ENCODE results near the gene KIAA1755.
A peak's percentile ranks its signal among the peaks of the same experiment; 100 is the strongest.

The KIAA1755 gene, protein sequence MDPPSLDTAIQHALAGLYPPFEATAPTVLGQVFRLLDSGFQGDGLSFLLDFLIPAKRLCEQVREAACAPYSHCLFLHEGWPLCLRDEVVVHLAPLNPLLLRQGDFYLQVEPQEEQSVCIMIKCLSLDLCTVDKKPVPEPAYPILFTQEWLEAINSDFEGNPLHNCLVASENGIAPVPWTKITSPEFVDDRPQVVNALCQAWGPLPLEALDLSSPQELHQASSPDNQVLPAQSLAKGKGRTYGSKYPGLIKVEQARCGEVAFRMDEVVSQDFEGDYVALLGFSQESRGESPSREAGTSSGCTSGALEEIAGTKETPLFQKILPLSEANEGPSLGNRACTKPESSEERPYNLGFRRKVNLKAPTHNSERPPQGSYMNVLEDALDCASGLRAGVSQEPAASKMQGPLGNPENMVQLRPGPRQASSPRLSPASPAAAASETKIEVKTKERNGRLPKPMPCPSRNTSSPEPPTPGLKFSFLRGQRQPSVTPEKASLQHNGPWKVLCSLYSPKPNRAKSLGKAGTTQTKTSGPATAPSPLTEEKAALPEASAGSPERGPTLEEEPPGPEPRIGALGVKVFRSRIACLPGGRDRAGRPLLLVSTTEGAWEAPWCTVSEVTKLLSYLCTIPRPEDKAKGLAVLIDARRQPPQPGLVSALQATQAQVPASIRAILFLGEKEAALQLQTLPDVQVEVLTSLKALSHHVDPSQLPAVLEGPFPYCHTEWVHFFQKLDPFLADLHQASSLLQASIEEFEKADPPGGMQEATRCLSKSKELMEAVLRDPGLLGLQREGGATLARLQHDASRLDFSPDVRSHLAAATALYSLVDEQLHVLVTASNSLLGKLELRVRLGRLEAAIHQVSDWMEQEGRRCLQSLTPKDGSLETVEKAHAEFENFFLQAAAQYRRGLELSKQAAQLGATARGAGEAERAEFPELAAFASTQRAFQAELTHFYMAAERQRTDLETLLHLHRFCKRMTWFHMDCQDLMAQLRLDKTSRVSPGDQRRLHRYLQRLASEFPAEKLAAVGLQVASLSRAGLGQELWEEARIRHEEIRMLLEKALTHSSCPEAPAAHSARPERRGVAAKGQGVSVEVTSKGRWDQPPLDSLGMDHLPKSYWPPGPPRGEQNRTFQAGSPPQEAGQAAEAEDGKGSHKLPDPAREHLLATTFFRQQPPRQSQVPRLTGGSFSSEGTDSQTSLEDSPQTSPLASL

DNA sequence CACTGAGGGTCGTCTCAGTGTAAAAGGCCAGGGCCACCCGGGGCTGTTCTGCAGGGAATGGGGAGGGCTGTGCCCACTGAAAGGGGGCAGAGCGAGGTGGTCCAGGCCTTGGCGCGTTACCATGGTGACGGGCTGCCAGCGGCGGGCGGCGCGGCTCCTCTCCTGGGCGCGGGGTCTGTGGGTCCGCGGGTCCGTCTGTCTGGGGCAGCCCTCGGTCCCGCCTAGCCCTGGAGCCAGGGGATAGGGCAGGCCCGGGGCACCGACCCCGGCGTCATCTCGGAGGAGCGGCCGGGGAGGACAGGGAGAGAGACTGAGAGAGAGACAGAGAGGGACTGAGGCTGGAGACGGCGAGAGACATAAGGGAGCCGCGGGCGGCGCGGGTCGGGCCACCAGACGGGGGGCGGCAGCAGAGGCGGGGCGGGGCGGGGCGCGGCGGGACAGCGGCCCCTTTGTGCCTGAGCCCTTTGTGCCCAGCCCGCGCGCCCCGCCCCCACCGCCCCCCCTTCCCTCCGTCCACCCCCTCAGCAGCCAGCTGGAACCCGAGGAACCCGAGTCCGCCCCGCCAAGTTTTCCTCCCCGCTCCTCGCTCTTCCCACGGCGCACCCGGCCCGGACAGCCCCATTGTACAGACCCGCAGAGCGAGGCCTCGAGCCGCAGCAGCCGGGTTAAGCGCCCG is at the start of gene KIAA1755:
Gene KIAA1755 (minus strand): TSS at position 358 of the 676 bp plus-strand sequence. CDS start 235 bp downstream, at position 123.
- peak; percentile 35 for ATAC-seq
- H3K9me3 Mint-ChIP-seq = no peaks in the 10 kb centered on the region
- H3K27me3 Mint-ChIP-seq = peaks cover 64% of the 10 kb centered on the region
- H3K4me3 Mint-ChIP-seq = peak within 1 kb of the TSS in 1 of 2 donors; percentile 49
- DNase-seq = no peak
- H3K4me1 Mint-ChIP-seq = peaks cover 6% of the 10 kb centered on the region
- H3K27ac Mint-ChIP-seq = no peak within 1 kb of the TSS

DNA sequence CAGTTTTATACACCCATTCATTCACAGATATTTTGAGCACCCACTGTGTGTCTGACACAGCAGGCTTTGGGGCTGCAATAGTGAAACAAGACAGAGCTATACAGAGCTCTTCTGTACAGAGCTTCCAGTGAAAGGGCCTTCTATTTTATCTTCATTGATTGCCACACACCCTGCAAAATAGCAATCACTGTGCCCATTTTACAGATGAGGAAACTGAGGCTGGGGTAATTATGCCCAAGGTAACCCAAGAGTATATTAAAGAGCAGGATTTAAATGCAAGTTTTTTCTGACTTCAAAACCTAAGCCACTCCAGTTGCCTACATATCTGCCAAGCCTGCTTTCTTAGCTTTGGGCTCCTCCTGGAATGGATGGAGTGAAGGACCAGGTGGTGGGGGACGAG is 47.9 kb upstream of the KIAA1755 start:
- H3K27me3 Mint-ChIP-seq = peaks cover 66% of the 10 kb centered on the region

DNA sequence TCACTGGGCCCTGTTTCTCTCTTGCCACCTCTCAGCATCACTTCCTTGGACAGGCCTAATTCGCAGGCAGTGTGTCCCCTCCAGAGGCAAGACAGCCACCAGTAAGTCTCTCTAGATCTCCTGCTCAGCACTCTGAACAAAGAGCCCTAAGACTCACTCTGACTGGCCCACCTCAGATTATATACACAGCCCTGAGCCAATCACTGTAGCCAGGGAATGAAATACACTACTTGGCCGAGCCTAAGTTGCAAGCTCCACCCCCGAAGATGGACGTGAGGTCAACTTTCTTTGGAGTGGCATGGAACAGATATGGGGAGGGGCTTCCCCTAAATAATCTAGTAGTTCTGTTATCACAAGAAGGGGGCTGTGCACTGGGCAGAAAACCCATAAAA is 47.5 kb upstream of the KIAA1755 start:
- peaks cover 26% of the 10 kb centered on the region for H3K4me1 Mint-ChIP-seq
- no peaks in the 10 kb centered on the region for H3K9me3 Mint-ChIP-seq
- H3K4me3 Mint-ChIP-seq = no peak overlapping the region
- peaks cover 70% of the 10 kb centered on the region for H3K27me3 Mint-ChIP-seq
- DNase-seq (no peak), ATAC-seq (no peak)
- H3K27ac Mint-ChIP-seq = no peak overlapping the region

More for the DNA sequence above, 47.9 kb upstream of the KIAA1755 start:
- no peak overlapping the region for H3K4me3 Mint-ChIP-seq
- peaks cover 24% of the 10 kb centered on the region for H3K4me1 Mint-ChIP-seq
- H3K27ac Mint-ChIP-seq = no peak overlapping the region
- H3K9me3 Mint-ChIP-seq = no peaks in the 10 kb centered on the region
- ATAC-seq (no peak), DNase-seq (no peak)

DNA sequence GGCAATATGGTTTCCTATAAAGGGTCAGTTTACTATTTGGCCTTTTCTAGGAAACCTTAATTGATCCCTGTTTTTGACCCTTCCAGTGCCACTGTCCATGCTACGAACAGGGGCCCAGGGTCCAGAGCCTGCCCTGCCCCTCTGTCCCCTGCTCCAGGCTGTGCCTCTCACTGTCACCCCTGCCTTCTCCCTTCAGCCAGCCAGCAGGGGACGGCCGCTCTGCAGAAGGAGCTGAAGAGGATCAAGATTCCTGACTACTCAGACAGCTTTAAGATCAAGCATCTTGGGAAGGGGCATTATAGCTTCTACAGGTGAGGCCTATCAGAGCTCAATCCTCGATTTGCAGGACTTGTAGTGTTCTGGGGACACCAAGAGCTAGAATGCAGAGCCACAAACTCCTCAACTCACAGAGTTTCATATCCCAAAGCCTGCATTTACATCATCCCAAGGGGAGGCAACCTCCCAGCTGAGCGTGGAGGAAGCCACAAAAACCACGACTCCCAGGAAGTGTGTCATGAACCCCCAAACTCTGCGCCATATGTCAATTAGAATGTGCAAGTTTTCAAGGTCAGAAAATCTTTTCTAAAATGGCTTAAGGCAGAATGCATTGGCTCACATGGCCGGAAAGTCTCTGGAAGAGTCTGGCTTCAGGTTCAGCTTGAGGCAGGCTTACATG is 47.0 kb upstream of the KIAA1755 start:
- no peaks in the 10 kb centered on the region for H3K9me3 Mint-ChIP-seq
- no peak overlapping the region for H3K4me3 Mint-ChIP-seq
- ATAC-seq (no peak), DNase-seq (no peak)
- peaks cover 75% of the 10 kb centered on the region for H3K27me3 Mint-ChIP-seq
- no peak overlapping the region for H3K27ac Mint-ChIP-seq
- peaks cover 26% of the 10 kb centered on the region for H3K4me1 Mint-ChIP-seq

DNA sequence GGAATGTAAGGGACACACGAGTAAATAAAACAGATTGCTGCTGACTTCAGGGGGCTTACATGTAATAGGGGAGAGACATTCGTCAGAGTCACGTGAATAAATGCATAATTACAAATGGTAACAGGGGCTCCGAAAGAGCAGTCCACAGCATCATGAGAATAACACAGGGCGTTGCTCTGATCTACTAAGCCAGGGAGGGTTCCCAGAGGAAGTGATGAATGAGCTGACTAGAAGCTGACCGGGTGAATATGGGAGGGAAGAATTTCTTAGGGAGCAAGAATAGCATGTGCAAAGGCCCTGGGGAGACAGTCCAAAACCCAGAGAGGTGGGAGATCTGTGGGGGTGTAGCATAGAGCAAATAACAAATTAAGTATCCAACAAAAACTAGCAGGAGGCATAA is 45.8 kb upstream of the KIAA1755 start:
- Mint-ChIP-seq H3K4me1 (peaks cover 26% of the 10 kb centered on the region), H3K9me3 (no peaks in the 10 kb centered on the region), H3K4me3 (no peak overlapping the region), H3K27ac (no peak overlapping the region), H3K27me3 (peaks cover 75% of the 10 kb centered on the region)
- DNase-seq (no peak), ATAC-seq (no peak)

DNA sequence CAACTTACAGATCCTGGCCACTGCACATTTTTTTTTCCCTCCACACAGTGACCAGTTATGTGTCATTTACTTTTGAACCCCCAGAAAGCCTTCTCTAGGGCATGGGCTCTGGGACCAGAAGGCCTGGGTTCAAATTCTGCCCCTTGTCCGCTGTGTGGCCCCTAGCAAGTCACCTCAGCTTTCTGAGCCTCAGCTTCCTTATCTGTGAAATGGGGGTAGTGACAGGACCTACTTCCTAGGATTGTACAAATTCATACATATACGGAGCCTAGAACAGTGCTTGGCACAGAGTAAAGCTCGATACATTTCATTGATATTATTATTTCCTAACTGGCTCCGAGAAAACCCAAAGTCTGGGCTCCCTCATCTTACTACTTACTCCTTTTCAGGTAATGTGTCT is 45.0 kb upstream of the KIAA1755 start:
- H3K9me3 Mint-ChIP-seq = no peaks in the 10 kb centered on the region
- H3K4me3 Mint-ChIP-seq = no peak overlapping the region
- no peak for DNase-seq
- no peak for ATAC-seq
- H3K27ac Mint-ChIP-seq = no peak overlapping the region
- H3K27me3 Mint-ChIP-seq = peaks cover 75% of the 10 kb centered on the region
- H3K4me1 Mint-ChIP-seq = peaks cover 26% of the 10 kb centered on the region

DNA sequence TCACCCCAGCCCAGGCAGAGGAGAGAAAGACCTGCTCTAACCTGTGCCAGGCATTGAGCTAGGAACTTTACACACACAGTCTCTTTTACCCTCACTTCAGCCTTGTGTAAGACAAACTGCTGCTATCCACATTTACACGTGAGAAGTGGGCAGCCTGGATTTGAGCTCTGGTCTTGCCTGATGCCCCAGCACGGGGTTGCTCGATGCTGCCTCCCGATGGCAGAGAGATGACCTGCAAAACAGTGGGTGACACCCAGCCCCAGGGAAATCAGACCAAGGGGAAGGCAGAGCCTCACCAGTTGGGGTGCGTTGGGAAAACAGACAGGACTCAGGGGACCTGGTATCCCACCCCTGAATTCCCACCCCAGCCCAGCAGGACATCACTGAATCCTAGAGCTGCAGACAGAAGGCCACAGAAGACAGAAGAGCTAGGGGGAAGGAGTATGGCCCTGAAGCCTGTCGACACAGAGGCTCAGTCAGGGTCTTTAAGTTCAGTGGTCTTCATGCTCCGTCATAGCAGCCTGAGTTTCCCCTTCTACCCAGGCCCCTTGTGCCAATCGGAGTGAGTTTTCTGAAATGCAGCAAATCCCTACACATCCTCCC is 44.4 kb upstream of the KIAA1755 start:
- H3K27ac Mint-ChIP-seq = no peak overlapping the region
- peaks cover 76% of the 10 kb centered on the region for H3K27me3 Mint-ChIP-seq
- ATAC-seq (no peak), DNase-seq (peak in 1 of 2 donors; percentile 18)
- no peaks in the 10 kb centered on the region for H3K9me3 Mint-ChIP-seq
- peaks cover 26% of the 10 kb centered on the region for H3K4me1 Mint-ChIP-seq
- peak overlapping the region in 1 of 2 donors; percentile 28 for H3K4me3 Mint-ChIP-seq

DNA sequence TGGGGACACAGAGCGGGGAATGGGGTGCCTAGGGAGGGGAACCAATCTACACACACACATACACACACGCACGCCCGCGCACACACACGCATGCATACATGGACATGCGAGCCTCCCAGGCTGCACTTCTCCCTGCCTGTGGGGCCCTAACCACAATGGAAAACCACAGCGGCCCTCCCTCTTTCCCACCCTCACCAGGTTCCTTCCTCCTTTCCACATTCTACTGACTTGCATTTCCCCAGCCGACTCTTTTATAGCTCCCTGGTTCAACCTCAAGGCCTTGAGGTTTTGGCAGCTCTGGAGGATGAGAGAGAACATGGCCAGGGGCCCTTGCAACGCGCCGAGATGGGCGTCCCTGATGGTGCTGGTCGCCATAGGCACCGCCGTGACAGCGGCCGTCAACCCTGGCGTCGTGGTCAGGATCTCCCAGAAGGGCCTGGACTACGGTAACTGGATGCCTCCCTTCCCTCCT is 43.4 kb upstream of the KIAA1755 start, which contains the start of gene BPI:
Gene BPI (plus strand): TSS at position 249 of the 472 bp plus-strand sequence. CDS start 68 bp downstream, at position 317.
- DNase-seq = no peak
- peaks cover 26% of the 10 kb centered on the region for H3K4me1 Mint-ChIP-seq
- no peak within 1 kb of the TSS for H3K27ac Mint-ChIP-seq
- H3K4me3 Mint-ChIP-seq = peak within 1 kb of the TSS; percentile 26 to 43
- peaks cover 76% of the 10 kb centered on the region for H3K27me3 Mint-ChIP-seq
- ATAC-seq = peak; percentile 53
- no peaks in the 10 kb centered on the region for H3K9me3 Mint-ChIP-seq

DNA sequence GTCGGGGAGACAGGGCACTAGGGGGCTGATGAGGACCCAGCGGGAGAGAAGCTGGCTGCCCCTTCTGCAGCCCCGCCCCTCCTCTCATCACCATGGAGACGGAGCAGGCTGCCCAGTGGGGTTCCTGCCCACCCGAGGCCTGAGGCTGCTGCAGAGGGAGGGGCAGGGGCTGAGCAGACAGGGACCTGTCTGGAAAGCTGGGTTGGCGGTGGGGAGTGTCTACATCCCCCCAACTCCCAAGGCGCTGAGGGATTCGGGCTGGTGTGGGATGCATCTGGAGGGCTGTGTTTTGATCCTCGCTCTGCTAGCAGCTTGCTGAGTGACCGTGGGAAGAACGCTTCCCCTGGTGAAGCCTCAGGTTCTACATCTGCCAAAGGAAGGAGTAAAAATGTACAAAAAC is 42.3 kb upstream of the KIAA1755 start:
- Mint-ChIP-seq H3K27ac (no peak overlapping the region), H3K27me3 (peaks cover 76% of the 10 kb centered on the region), H3K9me3 (no peaks in the 10 kb centered on the region), H3K4me1 (peaks cover 23% of the 10 kb centered on the region), H3K4me3 (no peak overlapping the region)
- DNase-seq (no peak), ATAC-seq (no peak)

DNA sequence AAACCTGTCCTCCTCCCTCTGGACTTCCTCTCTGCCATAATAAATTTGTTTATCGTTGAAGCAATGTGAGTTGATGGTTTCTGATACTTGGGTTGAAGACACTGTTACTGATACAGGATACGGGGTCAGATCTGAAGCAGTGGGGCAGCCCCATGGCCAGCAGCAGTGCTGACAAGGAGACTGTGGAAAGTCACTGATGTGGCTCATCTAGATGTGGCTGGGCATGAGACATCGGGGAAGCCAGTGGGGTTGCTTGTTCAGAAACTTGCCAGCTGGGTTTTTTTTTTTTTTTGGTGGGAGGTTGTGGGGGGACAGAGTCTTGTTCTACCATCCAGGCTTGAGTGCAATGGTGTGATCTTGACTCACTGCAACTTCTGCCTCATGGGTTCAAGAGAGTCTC is 40.8 kb upstream of the KIAA1755 start:
- no peak overlapping the region for H3K27ac Mint-ChIP-seq
- peaks cover 18% of the 10 kb centered on the region for H3K4me1 Mint-ChIP-seq
- ATAC-seq (peak; percentile 55), DNase-seq (no peak)
- H3K27me3 Mint-ChIP-seq = peaks cover 64% of the 10 kb centered on the region
- H3K9me3 Mint-ChIP-seq = no peaks in the 10 kb centered on the region
- H3K4me3 Mint-ChIP-seq = no peak overlapping the region

DNA sequence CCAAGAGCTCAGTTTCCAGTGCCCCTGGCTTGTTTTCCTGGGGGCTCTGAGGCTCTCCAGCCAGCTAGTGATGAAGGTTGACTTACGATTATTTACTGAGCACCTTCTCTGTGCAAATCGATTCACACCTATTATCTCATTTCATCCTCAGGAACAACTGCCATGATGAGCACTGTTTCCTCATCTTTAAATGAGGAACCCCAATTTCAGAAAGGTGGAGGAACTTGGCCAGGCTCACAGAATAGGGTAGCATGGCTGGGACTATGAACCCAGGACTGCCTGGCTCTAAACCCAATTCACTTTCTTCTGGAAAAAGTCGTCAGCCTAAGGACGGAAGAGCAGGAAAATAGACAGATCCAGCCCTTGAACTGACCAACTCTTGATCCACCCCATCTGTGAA is 39.9 kb upstream of the KIAA1755 start:
- Mint-ChIP-seq H3K9me3 (no peaks in the 10 kb centered on the region), H3K27ac (no peak overlapping the region), H3K4me3 (no peak overlapping the region), H3K4me1 (peaks cover 18% of the 10 kb centered on the region), H3K27me3 (peaks cover 64% of the 10 kb centered on the region)
- ATAC-seq = no peak
- DNase-seq = no peak

DNA sequence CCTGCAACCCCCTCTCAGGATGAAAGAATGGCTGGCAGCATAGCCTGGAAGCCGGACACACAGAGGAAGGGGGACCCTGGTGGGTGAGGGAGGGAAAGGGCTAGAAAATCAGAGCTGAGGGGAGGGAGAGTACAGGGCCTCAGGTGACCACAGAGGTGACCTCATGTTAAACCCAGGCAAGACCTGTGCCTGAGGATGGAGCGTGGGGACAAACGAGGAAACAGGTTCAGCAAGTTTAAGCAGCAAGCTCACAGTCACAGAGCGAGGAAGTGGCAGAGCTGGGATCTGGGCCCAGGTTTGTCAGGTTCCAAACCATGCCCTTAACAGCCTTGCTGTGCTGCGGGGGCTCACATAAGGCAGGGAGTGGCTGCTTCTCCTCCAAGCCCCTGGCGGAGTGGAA is 39.4 kb upstream of the KIAA1755 start:
- no peak for ATAC-seq
- Mint-ChIP-seq H3K4me3 (no peak overlapping the region), H3K27ac (no peak overlapping the region), H3K9me3 (no peaks in the 10 kb centered on the region), H3K27me3 (peaks cover 64% of the 10 kb centered on the region), H3K4me1 (peaks cover 17% of the 10 kb centered on the region)
- DNase-seq = no peak

DNA sequence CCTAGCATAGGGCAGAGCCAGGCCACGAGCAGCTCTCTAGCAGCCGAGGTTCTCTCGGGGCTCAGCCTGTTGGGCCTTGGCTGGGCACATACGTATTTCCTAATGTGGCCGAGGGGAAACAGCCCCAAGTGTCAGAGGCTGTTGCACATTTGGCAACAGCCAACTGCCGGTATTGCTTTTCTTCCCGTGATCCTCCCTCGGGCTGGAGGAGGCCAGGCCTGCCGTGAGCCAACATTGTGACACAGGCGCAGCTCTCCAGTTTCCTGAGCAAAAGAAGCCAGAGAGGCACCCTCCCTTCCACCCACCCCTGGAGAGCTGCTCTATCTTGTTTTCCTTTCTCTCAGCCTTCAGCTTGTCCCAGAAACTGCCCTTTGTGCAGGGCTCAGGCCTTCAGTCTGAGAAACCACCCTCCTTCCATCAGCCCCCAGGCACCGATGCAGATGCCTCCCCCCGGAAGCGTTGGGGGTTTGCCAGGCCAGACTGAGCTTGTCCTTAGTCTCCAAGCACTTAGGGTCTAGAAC is 38.3 kb upstream of the KIAA1755 start:
- no peak overlapping the region for H3K27ac Mint-ChIP-seq
- H3K4me1 Mint-ChIP-seq = peaks cover 5% of the 10 kb centered on the region
- H3K4me3 Mint-ChIP-seq = no peak overlapping the region
- DNase-seq (no peak), ATAC-seq (no peak)
- H3K27me3 Mint-ChIP-seq = peaks cover 61% of the 10 kb centered on the region
- no peaks in the 10 kb centered on the region for H3K9me3 Mint-ChIP-seq

Measured in stimulated activated naive CD8-positive, alpha-beta T cell treated with anti-CD3 and anti-CD28 coated beads, Interleukin-15, amount 100 ng/mL, for 72 hours (primary cell).